NCI-H2107 (cell line): ENCODE data around the gene PNPLA7.
"Not testable (repeated sequence)": the region's sequence is repeated elsewhere in the genome, so short reads cannot be mapped to it uniquely, and the experiment has no call there.

Source experiments
- DNase-seq: peaks from one replicate; lab custom pipeline; 2025; lab: John Stamatoyannopoulos, UW

Gene PNPLA7

DNA sequence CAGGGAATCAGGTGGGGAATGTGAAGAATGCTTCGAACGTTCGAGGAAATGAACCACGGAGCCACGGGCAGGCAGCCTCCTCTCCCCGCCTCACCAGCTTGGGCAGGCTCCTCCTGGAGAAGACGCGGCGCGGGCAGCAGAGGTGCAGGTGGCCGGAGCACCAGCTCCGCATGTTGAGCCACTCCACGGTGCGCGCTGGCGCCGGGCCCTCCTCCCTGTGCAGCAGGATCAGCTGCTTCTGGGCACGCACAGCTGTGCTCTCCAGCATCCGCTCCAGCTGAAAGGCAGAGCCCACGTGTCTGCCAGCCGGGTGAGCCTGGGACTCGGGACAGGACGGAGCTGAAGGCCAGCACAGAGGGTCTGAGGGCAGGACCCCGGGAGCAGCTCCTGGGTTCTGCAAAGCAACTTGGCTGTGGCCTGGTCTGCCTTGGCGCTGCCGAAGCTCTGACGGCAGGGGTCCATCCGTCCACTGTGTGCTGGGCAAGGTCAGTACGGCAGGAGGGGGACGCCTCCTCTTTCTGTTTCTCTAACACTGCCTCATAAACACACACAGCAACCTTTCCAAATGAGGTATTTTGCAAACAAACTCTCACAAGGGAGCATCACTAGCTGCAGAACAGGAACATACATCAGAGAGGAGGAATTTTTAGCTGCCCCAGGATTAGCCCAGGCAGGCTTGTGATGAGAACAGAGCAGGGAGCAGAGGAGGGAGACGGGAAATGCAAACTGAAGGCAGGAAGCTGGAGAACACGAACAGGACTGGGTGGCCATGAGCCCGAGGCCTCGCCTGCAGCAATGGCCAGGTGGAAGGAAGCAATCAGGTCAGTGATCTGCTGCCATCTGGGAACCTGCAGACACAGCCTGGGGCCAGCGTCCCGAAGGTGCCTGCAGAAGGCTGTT, 71.0 kb downstream of the PNPLA7 start:
- DNase-seq: no peak

DNA sequence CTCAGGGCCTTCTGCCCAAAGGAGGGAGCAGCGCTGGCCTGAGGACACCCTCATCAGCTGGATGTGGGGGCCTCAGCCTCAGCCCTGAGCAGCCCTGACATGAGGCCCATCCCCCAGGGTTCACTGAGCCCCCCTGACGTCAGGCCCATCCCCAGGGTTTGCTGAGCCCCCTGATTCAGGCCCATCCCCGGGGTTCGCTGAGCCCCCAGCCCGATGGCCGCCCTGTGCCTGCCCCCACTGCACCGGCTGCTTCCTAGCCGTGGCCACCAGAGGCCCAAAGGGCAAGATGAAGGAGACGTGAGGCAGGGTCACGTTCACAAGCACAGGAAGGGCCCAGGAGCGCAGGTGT, 71.6 kb downstream of the PNPLA7 start:
- no peak for DNase-seq

DNA sequence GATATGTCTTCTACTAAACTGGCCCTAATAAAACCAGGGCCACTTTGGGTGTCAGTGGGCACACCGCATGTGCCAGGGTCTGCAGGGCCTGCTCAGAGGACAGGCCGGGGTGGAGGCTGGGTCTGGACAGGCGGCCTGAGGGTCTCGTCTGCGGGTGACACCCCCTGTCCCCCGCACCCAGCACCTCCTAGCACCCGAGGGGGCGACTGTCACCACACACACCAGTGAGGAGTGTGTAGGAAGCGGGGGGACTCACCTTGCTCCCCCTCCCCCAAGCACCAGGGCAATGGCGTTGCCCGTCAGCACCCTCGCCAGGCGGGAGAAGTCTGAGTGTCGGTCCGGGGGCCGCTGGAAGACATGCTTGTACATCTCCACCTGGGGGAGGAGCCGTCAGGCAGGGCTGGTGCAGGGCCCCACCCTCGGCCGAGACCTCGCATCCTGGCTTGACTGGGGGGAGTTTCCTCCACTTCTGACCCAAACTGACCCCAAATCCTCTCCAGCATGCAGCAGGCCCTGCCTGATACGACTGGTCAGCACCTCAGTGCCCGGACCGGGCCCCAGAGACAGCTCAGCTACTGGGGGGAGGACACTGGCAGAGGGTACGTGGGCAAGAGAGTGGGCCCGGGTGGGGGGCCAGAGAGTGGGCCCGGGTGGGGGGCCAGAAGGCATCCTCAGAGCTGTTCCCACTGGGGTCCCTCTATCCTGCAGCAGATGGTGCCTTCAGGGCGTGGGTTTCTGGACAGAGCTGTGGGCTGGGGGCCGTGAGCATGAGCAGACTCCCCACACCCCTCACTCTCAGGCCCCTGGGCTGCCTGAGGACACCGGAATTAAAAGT, 72.2 kb downstream of the PNPLA7 start:
- DNase-seq: no peak

DNA sequence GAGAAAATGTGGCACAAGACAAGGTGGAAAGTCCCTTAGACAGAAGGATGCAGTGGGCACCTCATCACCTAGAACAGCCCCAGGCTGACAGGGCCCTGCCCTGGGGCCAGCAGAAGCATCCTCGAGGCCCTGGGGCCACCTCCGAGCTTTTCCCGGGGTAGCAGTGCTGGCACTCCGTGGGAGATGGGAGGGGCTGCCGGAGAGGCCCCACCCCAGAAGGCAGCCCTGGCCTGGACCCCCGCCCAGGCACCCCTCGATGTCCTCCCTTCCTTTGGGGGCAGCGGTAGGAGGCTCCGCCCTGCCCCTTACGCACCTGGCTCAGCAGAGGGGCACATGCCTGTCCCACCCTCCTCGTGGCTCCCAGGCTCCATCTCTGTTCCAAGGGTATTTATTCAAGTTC, 73.3 kb downstream of the PNPLA7 start:
- no peak for DNase-seq

DNA sequence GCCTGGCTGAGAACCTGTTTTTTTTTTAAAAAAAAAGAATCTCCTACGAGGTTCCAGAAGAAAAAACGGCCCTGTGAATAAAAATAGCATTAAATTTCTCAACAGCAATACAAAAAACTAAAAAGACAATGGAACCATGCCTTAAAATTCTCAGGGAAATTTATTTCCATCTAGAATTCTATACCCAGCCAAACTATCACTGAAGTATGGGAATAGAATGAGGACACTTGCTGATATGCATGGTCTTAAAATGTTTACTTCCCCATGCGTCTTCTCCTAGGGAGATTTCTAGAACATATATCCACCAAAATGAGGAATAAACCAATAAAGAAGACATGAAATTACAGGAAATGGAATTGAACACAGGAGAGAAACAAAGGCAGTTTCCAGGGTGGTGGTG, 74.5 kb downstream of the PNPLA7 start:
- no peak for DNase-seq

DNA sequence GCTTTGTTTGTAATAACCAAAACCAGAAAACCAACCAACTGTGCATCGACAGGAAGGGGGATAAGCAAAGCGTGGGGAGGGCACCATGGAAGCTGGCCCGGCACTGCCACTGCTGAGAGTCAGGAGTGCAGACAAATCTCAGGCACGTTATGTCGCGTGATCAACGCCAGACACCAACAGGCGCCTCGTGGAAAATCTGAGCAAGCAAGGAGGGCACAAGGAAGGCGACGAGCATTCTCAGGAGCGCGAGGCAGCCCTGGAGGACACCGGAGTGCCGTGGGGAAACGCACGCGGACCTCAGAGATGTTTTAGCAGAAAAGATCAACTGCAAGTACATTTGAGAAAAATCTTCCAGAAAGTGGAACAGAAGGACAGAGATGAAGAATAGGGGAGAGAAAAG, 75.9 kb downstream of the PNPLA7 start:
- no peak for DNase-seq

DNA sequence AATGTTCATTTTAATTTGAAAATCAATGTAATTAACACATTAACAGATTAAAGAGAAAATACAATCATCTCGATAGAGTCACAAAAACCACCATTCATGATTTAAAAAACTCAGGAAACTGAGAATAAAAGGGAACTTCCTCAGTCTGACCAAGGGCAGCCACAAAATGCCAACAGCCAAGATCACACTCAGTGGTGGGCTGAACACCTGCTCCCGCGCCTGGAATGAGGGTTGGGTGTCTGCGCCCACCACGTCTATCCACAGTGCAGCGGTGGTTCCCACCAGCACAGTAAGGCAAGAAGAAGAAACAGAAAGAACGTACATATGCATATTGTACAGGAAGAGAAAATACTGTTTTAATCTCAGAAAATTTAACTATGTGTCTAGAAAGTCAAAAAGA, 79.4 kb downstream of the PNPLA7 start:
- DNase-seq: no peak

DNA sequence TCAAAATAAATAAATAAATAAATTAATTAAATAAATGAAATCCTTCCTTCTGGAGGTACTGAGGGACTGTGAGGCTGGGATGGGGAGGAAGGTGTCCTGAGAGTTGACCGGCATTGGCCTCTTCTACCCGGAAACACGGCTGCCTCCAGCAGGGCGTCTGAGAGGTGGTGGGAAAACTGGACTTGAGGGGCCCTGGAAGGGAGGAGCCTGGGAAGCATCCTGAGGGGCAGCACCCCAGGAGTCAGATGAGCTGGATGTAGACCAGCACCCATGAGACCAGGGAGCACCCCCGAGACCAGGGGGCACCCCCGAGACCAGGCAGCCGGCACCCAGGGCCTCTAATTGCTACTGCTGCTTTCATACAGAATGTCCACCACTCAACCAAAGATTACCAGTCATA, 82.3 kb downstream of the PNPLA7 start:
- no peak for DNase-seq

DNA sequence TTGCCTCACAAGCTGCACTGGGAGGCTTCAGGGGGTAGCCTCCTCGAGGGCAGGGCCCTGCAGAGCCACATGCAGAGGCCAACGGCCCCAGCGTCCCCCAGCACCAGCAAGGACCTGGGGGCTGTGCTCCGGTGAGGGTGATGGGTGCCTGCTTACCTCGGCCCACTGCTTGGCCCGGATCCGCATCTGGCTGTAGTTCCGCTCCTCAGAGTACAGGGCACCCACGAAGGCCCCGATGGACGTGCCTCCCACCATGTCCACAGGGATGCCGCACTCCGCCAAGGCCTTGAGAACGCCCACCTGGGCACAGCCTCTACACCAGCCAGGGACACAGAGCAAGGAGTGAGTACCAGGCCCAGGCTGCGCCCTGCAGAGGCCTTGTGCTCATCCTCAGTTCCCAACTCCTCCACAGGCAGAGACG, 83.0 kb downstream of the PNPLA7 start:
- no peak for DNase-seq

DNA sequence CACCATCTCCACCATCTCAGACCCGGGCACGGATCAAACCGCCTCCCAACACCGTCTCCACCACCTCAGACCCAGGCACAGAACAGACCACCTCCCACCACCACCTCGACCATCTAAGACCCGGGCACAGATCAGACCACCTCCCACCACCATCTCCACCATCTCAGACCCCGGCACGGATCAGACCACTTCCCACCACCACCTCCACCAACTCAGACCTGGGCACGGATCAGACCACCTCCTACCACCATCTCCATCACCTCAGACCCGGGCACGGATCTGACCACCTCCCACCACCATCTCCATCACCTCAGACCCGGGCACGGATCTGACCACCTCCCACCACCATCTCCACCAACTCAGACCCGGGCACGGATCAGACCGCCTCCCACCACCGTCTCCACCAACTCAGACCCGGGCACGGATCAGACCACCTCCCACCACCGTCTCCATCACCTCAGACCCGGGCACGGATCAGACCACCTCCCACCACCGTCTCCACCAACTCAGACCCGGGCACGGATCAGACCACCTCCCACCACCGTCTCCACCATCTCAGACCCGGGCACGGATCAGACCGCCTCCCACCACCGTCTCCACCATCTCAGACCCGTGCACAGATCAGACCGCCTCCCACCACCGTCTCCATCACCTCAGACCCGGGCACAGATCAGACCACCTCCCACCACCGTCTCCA, 83.7 kb downstream of the PNPLA7 start:
- DNase-seq: not testable (repeated sequence)

DNA sequence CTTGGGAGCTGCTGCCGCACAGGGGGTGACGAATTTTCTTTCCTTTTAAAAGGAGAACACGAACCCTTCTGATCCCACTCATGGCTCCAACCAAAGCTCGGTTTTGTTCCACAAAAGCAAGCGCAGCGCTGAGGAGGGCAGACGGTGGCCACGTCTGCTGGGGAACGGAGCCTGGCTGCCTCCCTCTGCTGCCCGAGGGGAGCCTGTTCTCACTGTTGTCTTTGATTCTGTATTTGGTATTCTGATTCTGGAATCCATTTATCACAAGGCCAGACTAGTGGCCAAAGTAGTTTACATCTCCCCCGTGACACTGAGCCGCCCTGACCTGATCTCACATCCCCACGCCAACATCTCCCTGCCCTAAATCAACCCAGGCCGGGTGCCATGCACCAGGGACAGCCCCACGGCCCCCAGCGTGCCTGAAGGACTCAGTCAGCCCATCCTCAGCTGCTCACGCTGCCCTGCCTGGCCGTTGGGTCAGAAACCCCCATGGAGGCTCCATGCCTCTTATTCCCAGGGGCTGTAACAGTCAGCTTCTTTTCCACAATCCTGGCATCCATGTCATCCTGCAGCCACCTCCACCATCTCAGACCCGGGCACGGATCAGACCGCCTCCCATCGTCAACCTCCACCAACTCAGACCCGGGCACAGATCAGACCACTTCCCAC, 84.3 kb downstream of the PNPLA7 start:
- DNase-seq: no peak

DNA sequence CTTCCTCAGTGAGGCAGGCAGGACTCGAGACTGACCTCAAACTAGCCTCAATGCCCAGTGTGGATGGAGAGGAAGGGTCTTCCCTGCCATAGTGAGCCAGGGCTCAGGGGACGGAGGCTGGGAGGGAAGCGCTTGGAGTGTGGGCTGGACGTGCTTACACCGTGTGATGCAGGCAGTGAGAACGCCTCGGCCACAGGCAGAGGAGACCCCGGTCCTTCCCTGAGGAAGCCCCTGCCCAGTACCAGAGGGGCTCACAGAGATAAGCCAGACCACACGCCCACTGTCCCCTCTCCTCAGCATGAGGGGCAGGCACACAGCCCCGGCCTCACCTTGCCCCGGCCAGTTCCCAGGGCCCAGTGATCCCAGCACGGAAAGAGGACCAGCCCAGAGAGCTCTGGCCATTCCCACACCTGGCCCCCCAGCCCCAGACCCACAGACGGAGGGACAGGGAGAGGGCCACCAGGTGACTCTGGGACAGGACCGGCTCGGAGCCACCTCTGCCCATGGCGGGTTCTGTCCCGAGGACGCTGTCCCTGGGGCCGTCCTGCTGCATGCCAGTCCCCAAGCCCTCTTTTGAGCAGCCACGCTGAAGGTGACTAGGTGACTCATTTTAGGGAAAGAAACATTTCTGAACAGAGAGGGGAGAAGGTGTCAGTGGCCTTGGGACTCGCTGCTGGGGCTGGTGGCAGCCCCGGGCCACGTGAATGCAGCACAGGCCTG, 85.0 kb downstream of the PNPLA7 start:
- no peak for DNase-seq

DNA sequence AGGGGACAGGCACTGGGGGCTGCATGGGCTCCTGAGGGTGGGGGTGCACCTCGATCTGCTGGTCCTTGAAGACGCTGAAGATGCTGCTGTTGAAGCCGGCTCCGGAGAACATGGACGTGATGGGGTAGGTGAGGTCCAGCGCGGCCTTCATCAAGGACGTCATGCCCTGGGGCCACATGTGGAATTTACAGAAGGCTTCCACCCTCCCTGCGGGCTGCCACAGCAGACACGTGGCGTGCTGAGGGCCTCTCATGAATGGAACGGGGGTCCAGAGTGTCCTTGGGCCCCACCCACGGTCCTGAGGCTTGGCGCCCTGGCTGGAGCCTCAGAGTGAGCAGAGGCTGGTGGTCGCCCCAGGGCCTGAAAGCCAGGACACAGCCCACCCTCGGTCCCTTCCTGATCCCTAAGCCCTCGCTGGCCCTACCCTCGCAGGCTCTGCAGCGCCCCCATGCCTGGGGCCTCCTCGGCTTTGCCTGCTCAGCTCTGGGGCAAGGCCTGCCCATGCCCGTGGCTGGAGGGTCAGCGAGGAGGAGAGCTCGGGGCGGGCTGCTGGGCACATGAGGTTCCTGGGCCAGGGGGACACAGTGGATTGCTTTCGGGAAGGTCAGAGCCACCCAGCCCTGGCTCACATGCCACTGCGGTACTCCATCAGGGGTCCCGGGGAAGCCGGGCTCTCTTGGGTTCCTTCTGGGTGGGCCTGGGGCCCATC, 85.8 kb downstream of the PNPLA7 start:
- no peak for DNase-seq

DNA sequence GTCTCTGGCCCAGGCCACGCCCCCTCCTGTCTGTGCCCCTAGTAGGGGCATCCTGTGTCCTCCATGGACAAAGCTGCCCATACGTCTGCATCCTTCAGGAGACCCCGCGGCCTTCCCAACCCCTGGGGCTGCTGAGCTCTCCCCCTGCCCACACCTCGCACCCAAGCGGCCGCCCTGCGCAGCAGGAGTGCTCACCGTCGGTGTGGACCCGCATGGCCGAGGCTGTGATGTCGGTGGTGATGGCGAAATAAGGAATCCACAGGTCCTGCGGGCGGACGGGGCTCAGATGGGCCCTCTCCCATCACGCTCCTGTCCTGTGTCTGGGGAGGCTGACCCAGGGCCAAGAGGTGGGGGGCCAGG, 86.3 kb downstream of the PNPLA7 start:
- no peak for DNase-seq

DNA sequence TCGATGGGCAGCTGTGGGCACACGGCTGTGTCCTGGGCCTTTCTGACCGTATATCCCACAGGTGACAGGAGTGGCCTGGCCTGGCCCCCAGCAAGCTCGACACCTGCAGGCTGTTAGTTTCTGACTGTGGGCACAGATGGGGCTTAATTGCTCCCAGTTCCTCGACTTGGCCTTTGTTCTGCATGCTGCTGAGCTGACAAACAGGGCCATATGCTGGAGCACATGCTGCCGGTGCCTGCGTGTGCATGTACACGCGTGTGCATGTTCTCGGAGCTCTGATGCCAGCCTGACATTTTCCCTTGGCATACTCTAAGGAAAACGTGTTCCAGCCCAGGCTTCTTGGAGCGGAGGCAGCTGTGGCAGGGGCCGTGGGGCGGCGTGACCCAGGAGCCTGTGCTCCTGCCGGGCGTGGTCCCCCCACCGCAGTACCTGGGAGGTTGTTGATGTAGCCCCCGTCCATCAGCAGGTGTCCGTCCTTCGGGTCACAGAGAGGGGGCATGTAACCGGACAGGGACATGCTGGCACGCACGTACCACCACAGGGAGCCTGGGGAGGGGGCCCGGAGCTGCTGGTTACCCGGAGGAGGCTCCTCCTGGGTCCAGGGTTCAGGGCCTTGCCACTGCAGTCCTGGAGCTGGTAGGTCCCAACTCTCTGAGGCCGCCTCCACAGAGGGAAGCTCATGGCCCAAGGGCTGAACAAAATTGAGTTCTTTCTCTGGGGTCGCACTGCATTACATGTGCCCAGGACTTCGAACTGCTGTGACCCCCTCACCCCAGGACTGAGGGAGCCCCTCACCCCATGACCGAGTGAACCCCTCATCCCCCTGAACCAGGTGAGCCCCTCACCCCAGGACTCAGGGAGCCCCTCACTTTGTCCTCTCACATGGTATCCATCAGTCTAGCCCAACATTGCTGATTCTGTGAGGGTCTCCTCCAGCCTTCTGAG, 86.9 kb downstream of the PNPLA7 start:
- DNase-seq: no peak

DNA sequence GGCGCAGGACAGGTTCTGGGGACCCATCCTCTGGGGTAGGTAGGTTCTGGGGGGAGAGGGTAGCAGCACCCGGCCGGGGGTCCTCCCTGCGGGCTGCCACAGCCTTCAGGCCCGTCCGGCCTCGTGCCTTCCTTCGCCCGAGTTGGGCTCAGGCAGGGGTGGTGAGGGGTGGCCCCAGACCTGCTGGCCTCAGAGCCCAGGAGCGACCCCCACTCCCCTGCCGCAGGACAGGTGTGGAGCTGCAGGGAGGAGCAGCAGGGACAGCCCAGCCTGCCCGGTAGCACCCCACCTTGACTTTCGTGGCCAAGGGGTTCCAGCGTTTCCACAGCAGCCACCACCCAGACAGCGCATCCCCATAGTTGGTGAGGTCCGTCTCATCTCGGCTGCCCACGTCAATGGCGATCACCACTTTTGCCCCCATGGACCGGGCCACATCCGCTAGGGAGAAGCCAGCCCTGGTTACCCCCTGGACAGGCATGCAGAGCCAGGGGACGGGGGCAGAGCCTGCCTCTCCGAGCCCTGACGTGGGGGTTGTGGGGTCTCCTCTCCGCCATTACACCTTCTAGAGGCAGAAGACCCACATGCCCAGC, 87.7 kb downstream of the PNPLA7 start:
- DNase-seq: no peak

DNA sequence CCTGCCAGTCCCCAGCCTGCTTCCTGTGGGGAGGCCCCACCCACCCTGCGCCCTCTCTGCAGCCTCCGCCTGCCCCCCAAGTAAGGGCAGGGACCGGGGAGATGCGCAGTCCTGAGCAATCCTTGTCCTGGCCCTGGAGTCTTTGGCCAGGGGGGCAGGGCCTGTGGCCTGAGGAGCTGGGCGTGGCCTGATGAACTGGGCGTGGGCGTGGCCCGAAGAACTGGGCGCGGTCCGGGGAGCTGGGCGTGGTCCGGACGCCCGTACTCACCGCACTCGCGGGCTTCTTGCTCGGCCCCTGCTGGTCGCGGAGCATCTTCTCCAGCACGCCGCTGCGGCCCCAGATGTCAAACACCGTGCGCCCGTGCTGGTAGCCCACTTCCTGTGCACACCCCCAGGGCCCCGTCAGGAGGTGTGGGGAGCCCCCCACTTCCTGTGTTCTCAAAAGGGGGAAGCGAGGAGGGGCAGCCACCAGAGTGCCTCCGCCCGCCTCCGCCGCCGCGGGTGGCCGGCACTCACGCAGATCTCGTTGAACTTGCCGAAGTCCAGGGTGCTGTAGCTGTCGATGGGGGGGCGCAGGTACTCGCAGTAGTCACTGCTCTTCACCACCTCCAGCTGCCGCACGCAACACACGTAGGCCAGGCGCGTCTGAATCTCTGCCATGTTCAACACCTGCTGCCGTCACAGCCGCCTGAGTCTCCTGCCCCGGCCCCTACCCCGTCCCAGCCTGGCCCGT, 88.4 kb downstream of the PNPLA7 start:
- no peak for DNase-seq

DNA sequence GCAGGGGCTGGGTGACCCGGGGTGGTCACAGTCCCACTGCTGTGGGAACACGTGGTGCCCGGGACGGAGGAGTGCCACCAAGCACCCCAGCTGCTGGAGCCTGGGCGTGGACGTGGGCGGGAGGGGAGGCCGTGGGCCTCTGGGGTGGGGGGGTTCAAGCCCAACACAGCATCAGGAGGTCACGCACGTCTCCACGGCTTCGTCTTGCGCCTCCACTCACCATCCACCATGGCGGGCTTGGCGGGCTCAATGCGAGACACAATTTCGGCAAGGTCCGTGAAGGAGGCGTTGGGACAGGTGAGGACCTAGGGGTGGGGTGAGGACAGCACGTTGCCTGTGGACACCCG, 88.9 kb downstream of the PNPLA7 start:
- no peak for DNase-seq
